ENCODE measurements around the gene DNAH2. TPM values are rescaled to one million over a fixed set of nuclear protein-coding genes. Genes with fewer than 3 reads are reported as not detected.

The DNAH2 gene
- total RNA-seq, 1 donor from 2014 or later: 0.26 TPM

DNA sequence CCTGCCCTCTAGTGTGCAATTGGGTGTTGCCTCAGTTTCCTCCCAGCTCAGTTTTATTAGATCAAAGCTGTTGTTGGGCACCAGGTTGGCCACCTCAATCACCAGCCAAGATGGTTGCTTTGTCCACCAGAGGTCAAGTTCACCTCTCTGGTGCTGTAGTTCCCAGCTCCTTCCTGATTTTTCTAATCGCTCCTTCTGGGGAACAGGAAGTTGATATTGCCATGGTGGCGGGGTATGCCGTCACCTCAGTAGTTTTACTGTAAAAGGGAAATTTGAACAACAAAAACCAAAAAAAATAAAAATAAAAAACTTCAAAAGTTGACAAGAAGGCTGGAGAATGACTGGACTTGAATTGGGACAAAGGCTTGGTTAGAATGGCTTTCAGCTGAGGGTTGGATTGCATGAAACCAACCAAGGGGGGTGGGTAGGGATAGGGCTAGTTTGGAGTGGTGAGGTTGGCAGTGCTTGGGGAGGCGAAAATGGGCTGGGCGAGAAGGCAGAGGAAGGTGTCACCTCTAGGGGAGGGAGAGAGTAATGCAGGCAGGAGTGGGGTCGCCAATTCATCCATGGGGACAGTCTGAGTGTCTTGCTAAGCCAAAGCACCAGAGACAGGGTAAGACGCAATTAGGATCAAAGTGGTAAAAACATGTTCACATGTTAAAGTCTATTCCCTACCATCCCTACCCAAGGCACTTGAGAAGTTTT, 6.3 kb upstream of the DNAH2 start:
- DNase-seq (ENCODE audit: low read depth): no peak
- Histone ChIP-seq H3K4me3 (ENCODE audit: low read depth, low read length) (no peak overlapping the region), H3K27me3 (ENCODE audit: control insufficient read depth, insufficient read depth, low read length) (peaks cover 4% of the 10 kb centered on the region), H3K36me3 (ENCODE audit: control insufficient read depth, insufficient read depth, low read length) (no peaks in the 10 kb centered on the region)
- TF ChIP-seq, protein P1, sequence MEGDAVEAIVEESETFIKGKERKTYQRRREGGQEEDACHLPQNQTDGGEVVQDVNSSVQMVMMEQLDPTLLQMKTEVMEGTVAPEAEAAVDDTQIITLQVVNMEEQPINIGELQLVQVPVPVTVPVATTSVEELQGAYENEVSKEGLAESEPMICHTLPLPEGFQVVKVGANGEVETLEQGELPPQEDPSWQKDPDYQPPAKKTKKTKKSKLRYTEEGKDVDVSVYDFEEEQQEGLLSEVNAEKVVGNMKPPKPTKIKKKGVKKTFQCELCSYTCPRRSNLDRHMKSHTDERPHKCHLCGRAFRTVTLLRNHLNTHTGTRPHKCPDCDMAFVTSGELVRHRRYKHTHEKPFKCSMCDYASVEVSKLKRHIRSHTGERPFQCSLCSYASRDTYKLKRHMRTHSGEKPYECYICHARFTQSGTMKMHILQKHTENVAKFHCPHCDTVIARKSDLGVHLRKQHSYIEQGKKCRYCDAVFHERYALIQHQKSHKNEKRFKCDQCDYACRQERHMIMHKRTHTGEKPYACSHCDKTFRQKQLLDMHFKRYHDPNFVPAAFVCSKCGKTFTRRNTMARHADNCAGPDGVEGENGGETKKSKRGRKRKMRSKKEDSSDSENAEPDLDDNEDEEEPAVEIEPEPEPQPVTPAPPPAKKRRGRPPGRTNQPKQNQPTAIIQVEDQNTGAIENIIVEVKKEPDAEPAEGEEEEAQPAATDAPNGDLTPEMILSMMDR (IDR thresholded peaks at IDR 0.05; ENCODE audit: insufficient read depth, low read length, severe bottlenecking): peak; percentile 16
- peak; percentile 60 for FAIRE-seq

DNA sequence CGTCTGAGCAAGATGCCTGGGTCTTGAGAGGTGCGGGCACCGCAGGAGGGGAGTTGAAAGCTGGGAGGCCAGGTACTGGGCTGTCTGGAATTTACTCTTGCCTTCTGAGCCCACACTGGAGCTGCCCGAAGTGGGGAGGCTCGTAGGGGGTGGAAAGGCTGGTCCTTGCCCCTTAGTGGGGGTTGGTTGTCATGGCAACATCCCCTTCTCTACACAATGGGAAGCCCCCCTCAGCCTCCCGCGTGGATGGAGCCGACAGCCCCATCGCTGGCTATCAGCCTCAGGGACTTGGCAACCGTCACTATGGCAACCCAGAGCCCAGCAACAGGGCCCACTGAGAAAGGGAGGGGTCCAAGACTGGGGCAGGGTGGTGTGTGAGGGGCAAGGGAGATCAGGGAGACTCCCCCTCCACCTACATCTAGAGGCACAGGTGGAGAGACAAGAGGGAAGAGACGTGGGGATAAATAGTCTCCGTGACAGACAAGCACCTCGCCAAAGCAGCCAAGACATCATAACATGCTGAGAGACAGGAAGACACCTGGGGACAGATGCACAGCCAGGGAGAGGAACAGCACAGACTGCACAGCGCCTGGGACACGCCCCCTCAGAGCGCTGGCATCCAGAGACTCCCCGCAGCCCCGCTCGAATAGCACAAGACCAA, 5.3 kb upstream of the DNAH2 start:
- no peaks in the 10 kb centered on the region for H3K36me3 ChIP-seq (ENCODE audit: control insufficient read depth, insufficient read depth, low read length)
- DNase-seq (ENCODE audit: low read depth): no peak
- no peaks in the 10 kb centered on the region for H3K27me3 ChIP-seq (ENCODE audit: control insufficient read depth, insufficient read depth, low read length)
- TF ChIP-seq, protein P1 (IDR thresholded peaks at IDR 0.05; ENCODE audit: insufficient read depth, low read length, severe bottlenecking): no peak
- FAIRE-seq: no peak
- H3K4me3 ChIP-seq (ENCODE audit: low read depth, low read length): no peak overlapping the region

GRCh38 chr17:7713782-7714181, 3.8 kb upstream of the DNAH2 start:
- no peak overlapping the region for H3K4me3 ChIP-seq (ENCODE audit: low read depth, low read length)
- FAIRE-seq (no peak), DNase-seq (ENCODE audit: low read depth) (no peak)
- no peaks in the 10 kb centered on the region for H3K27me3 ChIP-seq (ENCODE audit: control insufficient read depth, insufficient read depth, low read length)
- TF ChIP-seq, protein P1 (IDR thresholded peaks at IDR 0.05; ENCODE audit: insufficient read depth, low read length, severe bottlenecking): no peak
- H3K36me3 ChIP-seq (ENCODE audit: control insufficient read depth, insufficient read depth, low read length): no peaks in the 10 kb centered on the region

DNA sequence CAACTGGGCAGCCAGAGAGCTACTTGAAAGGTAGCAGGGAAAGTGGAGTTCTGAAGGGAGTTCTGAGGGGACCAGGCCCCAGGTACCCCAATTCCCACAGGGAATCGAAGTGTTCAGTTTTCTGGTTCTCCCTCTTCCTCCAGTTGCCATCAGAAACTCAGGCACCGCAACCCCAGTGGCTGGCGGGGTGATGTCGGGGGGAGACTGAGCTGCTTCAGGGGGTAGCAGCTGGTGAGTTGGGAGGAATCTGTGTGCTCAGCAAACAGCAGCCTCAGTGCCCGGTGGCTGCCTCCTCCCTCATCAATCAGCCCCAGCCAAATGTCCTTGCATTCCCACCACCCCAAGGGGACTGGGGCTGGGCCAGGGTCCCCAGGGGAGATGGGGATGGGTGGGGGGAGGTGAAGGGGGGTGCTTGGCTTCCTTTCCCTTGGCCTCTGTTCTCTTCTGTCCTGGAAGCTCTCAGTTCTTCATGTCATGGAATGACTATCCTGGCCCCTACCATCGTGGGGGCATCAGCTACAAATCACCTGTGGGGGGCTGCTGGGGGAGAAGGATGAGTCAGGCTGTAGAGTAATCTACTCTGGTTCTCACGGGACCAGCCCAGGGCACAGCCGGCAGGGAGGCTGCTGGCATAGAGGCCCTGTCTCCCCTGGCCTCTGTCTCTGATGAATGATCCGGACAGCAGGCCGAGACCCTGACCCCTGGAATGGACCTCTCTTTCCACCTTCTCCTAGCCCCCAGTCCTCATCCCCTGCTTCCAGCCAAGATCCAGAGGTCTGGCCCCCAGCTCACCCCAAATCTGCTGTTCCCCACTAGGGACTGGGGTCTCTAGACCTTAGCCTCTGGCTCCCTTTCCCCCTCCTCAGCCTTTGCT, 2.6 kb upstream of the DNAH2 start:
- H3K36me3 ChIP-seq (ENCODE audit: control insufficient read depth, insufficient read depth, low read length): no peaks in the 10 kb centered on the region
- H3K27me3 ChIP-seq (ENCODE audit: control insufficient read depth, insufficient read depth, low read length): peaks cover 4% of the 10 kb centered on the region
- no peak overlapping the region for H3K4me3 ChIP-seq (ENCODE audit: low read depth, low read length)
- DNase-seq (ENCODE audit: low read depth): no peak
- no peak for FAIRE-seq
- TF ChIP-seq, protein P1 (IDR thresholded peaks at IDR 0.05; ENCODE audit: insufficient read depth, low read length, severe bottlenecking): no peak

GRCh38 chr17:7715936-7716886, 1.3 kb upstream of the DNAH2 start:
- H3K27me3 ChIP-seq (ENCODE audit: control insufficient read depth, insufficient read depth, low read length): peaks cover 4% of the 10 kb centered on the region
- H3K4me3 ChIP-seq (ENCODE audit: low read depth, low read length): peak overlapping the region; percentile 41
- TF ChIP-seq, protein P1 (IDR thresholded peaks at IDR 0.05; ENCODE audit: insufficient read depth, low read length, severe bottlenecking): no peak
- DNase-seq (ENCODE audit: low read depth): no peak
- peak; percentile 7 for FAIRE-seq
- no peaks in the 10 kb centered on the region for H3K36me3 ChIP-seq (ENCODE audit: control insufficient read depth, insufficient read depth, low read length)
